Caco-2 (cell line): ENCODE measurements around the gene SGCD. TPM values are rescaled to one million over a fixed set of nuclear protein-coding genes. Genes with fewer than 3 reads are reported as not detected.

Experiments used
- BruUV-seq: library from RNA; stranded (reverse); fragments of 400-500 nt; replicated peaks from 2 replicates; lab custom pipeline; 2021; lab: Mats Ljungman, UMichigan
- CTCF ChIA-PET: fragments of 300-600 bp; sonication (Branson Sonifier 250); formaldehyde crosslinking; loops from one replicate; lab custom pipeline; 2022; ENCODE audit warnings: antibody characterized with exemption; lab: Charles Lee
- POLR2A ChIA-PET: fragments of 300-600 bp; sonication (Branson Sonifier 250); formaldehyde crosslinking; loops from one replicate; lab custom pipeline; 2022; ENCODE audit warnings: antibody characterized with exemption; lab: Charles Lee
- DNase-seq, 2 experiments: peaks; one replicate each; pipeline versions ENCODE4 v3.0.0 to v3.0.0-alpha.2; 2020 to 2022
- H3K27me3 ChIP-seq: replicated peaks from 2 replicates; pipeline ENCODE4 v1.6.0; 2011; ENCODE audit warnings: low read length; ENCODE audit not compliant: control insufficient read depth, insufficient read depth
- H3K36me3 ChIP-seq: 2 replicates; pipeline ENCODE4 v1.5.1; 2011; ENCODE audit warnings: low read length; ENCODE audit not compliant: control insufficient read depth, insufficient read depth
- H3K4me1 ChIP-seq: fragments of 250-450 bp; sonication (Bioruptor Pico); 2 replicates; pipeline ENCODE4 v1.5.1; 2020; ENCODE audit warnings: mild to moderate bottlenecking
- H3K4me3 ChIP-seq: 2 replicates; pipeline ENCODE4 v1.5.1; 2011; ENCODE audit warnings: low read depth, mild to moderate bottlenecking, control low read depth, low read length
- H3K9me3 ChIP-seq: fragments of 250-450 bp; sonication (Bioruptor Pico); 2 replicates; pipeline ENCODE4 v1.5.1; 2020; ENCODE audit warnings: mild to moderate bottlenecking, moderate library complexity
- H3K27ac Mint-ChIP-seq: one replicate; pipeline ENCODE4 v1.8.0; 2022; ENCODE audit warnings: mixed read lengths; ENCODE audit not compliant: unreplicated experiment
- H3K27me3 Mint-ChIP-seq: one replicate; pipeline ENCODE4 v1.8.0; 2022; ENCODE audit warnings: mixed read lengths; ENCODE audit not compliant: insufficient read depth, unreplicated experiment
- H3K36me3 Mint-ChIP-seq: one replicate; pipeline ENCODE4 v1.8.0; 2022; ENCODE audit warnings: mild to moderate bottlenecking, mixed read lengths; ENCODE audit not compliant: insufficient read depth, unreplicated experiment
- H3K4me1 Mint-ChIP-seq: one replicate; pipeline ENCODE4 v1.8.0; 2022; ENCODE audit warnings: low read depth, mixed read lengths; ENCODE audit not compliant: unreplicated experiment
- H3K4me3 Mint-ChIP-seq: one replicate; pipeline ENCODE4 v1.8.0; 2022; ENCODE audit warnings: mild to moderate bottlenecking, moderate library complexity, mixed read lengths; ENCODE audit not compliant: unreplicated experiment
- H3K9me3 Mint-ChIP-seq: one replicate; pipeline ENCODE4 v1.8.0; 2022; ENCODE audit warnings: mixed read lengths; ENCODE audit not compliant: unreplicated experiment
- intact Hi-C: fragments of 100-400 bp; cut with micrococcal nuclease; formaldehyde crosslinking; loops from one replicate; pipeline ENCODE4 v1.10.0; 2022; ENCODE audit not compliant: unreplicated experiment
- total RNA-seq: library from RNA; stranded (reverse); gene quantifications from 2 replicates; pipeline ENCODE4 v1.2.3, GENCODE V29; 2022
- TF ChIP-seq, protein P1 (sequence below), 2 experiments: fragments of 200-600 bp in 1 of 2; IDR thresholded peaks; 1 replicate in 1 of 2; 2 replicates in 1 of 2; pipeline versions ENCODE4 v1.5.1 to v1.8.0; 2011 to 2022; ENCODE audit warnings: antibody characterized with exemption in 1 of 2, control low read depth in 1 of 2, inconsistent platforms in 1 of 2, low read depth in 1 of 2, low read length in 1 of 2, mild to moderate bottlenecking in 1 of 2, moderate library complexity in 1 of 2; ENCODE audit not compliant: insufficient read depth in 1 of 2, severe bottlenecking in 1 of 2, unreplicated experiment in 1 of 2

The SGCD gene
- total RNA-seq, 1 experiment from 2014 or later: 0.20 TPM

DNA sequence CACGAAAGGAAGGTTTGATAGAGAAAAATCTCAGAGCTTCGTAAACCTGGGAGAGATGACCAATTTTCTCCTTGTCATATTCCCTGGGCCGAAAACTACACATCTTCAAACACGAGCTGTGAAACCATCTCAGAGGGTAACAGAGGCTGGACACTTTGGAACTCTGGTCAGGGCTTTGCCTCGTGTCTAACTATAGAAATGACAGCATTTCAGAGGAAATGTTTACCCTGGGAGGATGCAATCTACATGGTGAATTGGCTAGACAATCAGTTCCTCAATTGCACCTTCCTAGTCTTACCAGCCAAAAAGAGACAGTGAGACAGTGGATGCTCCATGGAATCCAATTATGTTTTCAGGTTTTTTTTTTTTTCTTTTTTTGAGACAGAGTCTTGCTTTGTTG, 414.6 kb downstream of the SGCD start:
- no peaks in the 10 kb centered on the region for H3K36me3 Mint-ChIP-seq

DNA sequence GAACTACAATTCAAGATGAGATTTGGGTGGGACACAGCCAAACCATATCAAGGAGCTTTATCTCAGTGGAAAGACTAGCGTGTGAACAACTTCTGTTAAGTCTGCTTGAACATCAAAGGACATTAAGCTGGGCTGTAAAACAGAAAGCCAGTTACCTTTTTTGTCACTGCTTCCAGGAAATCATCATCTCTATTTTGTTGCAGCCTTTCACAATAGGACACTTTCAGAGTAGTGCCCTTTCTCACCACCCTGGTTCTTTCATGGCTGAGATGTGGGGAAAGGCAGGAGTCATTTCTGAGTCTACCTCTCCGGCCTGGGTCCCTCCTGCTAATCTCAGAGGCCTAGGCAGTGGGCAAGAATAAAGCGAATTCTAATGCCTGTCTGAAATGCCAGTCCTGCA, 426.9 kb downstream of the SGCD start:
- Histone ChIP-seq H3K4me1 (no peaks in the 10 kb centered on the region), H3K27me3 (no peaks in the 10 kb centered on the region), H3K36me3 (no peaks in the 10 kb centered on the region), H3K9me3 (no peaks in the 10 kb centered on the region), H3K4me3 (no peak overlapping the region)
- no peaks in the 10 kb centered on the region for H3K9me3 Mint-ChIP-seq
- no peaks in the 10 kb centered on the region for H3K36me3 Mint-ChIP-seq
- ChIA-PET POLR2A (no interaction called here), CTCF (no interaction called here)
- no peak for DNase-seq
- no peaks in the 10 kb centered on the region for H3K27me3 Mint-ChIP-seq
- intact Hi-C loops: no loop called here
- H3K4me3 Mint-ChIP-seq: no peak overlapping the region
- no peak overlapping the region for H3K27ac Mint-ChIP-seq
- TF ChIP-seq, protein P1, sequence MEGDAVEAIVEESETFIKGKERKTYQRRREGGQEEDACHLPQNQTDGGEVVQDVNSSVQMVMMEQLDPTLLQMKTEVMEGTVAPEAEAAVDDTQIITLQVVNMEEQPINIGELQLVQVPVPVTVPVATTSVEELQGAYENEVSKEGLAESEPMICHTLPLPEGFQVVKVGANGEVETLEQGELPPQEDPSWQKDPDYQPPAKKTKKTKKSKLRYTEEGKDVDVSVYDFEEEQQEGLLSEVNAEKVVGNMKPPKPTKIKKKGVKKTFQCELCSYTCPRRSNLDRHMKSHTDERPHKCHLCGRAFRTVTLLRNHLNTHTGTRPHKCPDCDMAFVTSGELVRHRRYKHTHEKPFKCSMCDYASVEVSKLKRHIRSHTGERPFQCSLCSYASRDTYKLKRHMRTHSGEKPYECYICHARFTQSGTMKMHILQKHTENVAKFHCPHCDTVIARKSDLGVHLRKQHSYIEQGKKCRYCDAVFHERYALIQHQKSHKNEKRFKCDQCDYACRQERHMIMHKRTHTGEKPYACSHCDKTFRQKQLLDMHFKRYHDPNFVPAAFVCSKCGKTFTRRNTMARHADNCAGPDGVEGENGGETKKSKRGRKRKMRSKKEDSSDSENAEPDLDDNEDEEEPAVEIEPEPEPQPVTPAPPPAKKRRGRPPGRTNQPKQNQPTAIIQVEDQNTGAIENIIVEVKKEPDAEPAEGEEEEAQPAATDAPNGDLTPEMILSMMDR (IDR thresholded peaks at IDR 0.05; ENCODE audit: insufficient read depth in 1 of 2, low read depth in 1 of 2, low read length in 1 of 2, severe bottlenecking in 1 of 2, unreplicated experiment in 1 of 2): no peak
- no TSS peak for BruUV-seq
- no peaks in the 10 kb centered on the region for H3K4me1 Mint-ChIP-seq

More for the DNA sequence above, 414.6 kb downstream of the SGCD start:
- CTCF ChIA-PET: interaction anchor here (1.2 kb wide), 1 partner anchor 798 kb away, joined by 3 read pairs; no protein-coding TSS in a partner anchor
- intact Hi-C loops: no loop called here
- no peaks in the 10 kb centered on the region for H3K9me3 ChIP-seq
- no peaks in the 10 kb centered on the region for H3K36me3 ChIP-seq
- Mint-ChIP-seq H3K27ac (no peak overlapping the region), H3K9me3 (no peaks in the 10 kb centered on the region), H3K4me1 (no peaks in the 10 kb centered on the region), H3K4me3 (no peak overlapping the region), H3K27me3 (no peaks in the 10 kb centered on the region)
- no peak overlapping the region for H3K4me3 ChIP-seq
- TF ChIP-seq, protein P1 (IDR thresholded peaks at IDR 0.05; ENCODE audit: insufficient read depth in 1 of 2, low read depth in 1 of 2, low read length in 1 of 2, severe bottlenecking in 1 of 2, unreplicated experiment in 1 of 2): no peak
- H3K4me1 ChIP-seq: no peaks in the 10 kb centered on the region
- POLR2A ChIA-PET: no interaction called here
- no peak for DNase-seq
- no TSS peak for BruUV-seq
- no peaks in the 10 kb centered on the region for H3K27me3 ChIP-seq

- Mint-ChIP-seq H3K36me3 (no peaks in the 10 kb centered on the region), H3K9me3 (no peaks in the 10 kb centered on the region), H3K4me1 (no peaks in the 10 kb centered on the region), H3K27ac (no peak overlapping the region), H3K4me3 (no peak overlapping the region), H3K27me3 (no peaks in the 10 kb centered on the region)
- TF ChIP-seq, protein P1 (IDR thresholded peaks at IDR 0.05; ENCODE audit: insufficient read depth in 1 of 2, low read depth in 1 of 2, low read length in 1 of 2, severe bottlenecking in 1 of 2, unreplicated experiment in 1 of 2): no peak
- no peaks in the 10 kb centered on the region for H3K4me1 ChIP-seq
- no peaks in the 10 kb centered on the region for H3K36me3 ChIP-seq
- ChIA-PET POLR2A (no interaction called here), CTCF (no interaction called here)
- H3K27me3 ChIP-seq: no peaks in the 10 kb centered on the region
- DNase-seq: no peak
- BruUV-seq: no TSS peak
- H3K4me3 ChIP-seq: no peak overlapping the region
- intact Hi-C loops: no loop called here
- H3K9me3 ChIP-seq: no peaks in the 10 kb centered on the region
Observed at GRCh38 chr5:156755421-156756087, 428.6 kb downstream of the SGCD start.
